Measurements from ENCODE around the gene MRPL53.

The MRPL53 gene

GRCh38 chr2:74503506-74504475, 31.3 kb upstream of the MRPL53 start:
- Histone ChIP-seq H3K27me3 (ENCODE audit: low read depth, low read length) (no peaks in the 10 kb centered on the region), H2AFZ (ENCODE audit: low read depth, low read length) (0 out of 2 replicates have a peak overlapping the region, but pooled peaks have one; percentile 39), H3K4me3 (ENCODE audit: low read length) (peak overlapping the region; percentile 77), H3K4me2 (ENCODE audit: low read length) (peak overlapping the region; percentile 72), H3K4me1 (ENCODE audit: low read length) (peaks cover 22% of the 10 kb centered on the region), H3K36me3 (replicated peaks; ENCODE audit: low read depth, low read length) (peaks cover 13% of the 10 kb centered on the region), H3K27ac (ENCODE audit: low read length) (no peak overlapping the region), H4K20me1 (ENCODE audit: insufficient read depth, low read length) (no peaks in the 10 kb centered on the region), H3K9me3 (ENCODE audit: insufficient read depth, low read length) (no peaks in the 10 kb centered on the region), H3K9ac (ENCODE audit: low read length) (peak overlapping the region; percentile 73), H3K79me2 (ENCODE audit: low read length) (peaks cover 11% of the 10 kb centered on the region)
- no peak for TF ChIP-seq CTCF (IDR thresholded peaks at IDR 0.05; ENCODE audit: low read depth, low read length)
- TF ChIP-seq EZH2phosphoT487 (IDR thresholded peaks at IDR 0.05; ENCODE audit: low read depth) = no peak

GRCh38 chr2:74502720-74503505, 30.4 kb upstream of the MRPL53 start:
- peak overlapping the region; percentile 73 for H3K9ac ChIP-seq (ENCODE audit: low read length)
- H2AFZ ChIP-seq (ENCODE audit: low read depth, low read length) = peak overlapping the region; percentile 39; the same call in 1 of the 2 replicates
- H3K4me3 ChIP-seq (ENCODE audit: low read length) = peak overlapping the region; percentile 77
- H4K20me1 ChIP-seq (ENCODE audit: insufficient read depth, low read length) = no peaks in the 10 kb centered on the region
- peak overlapping the region; percentile 72 for H3K4me2 ChIP-seq (ENCODE audit: low read length)
- no peaks in the 10 kb centered on the region for H3K9me3 ChIP-seq (ENCODE audit: insufficient read depth, low read length)
- TF ChIP-seq EZH2phosphoT487 (IDR thresholded peaks at IDR 0.05; ENCODE audit: low read depth) = no peak
- no peak; the same call in 1 of the 2 replicates for TF ChIP-seq CTCF (IDR thresholded peaks at IDR 0.05; ENCODE audit: low read depth, low read length)
- H3K27me3 ChIP-seq (ENCODE audit: low read depth, low read length) = no peaks in the 10 kb centered on the region
- no peak overlapping the region for H3K27ac ChIP-seq (ENCODE audit: low read length)
- H3K36me3 ChIP-seq (replicated peaks; ENCODE audit: low read depth, low read length) = peaks cover 13% of the 10 kb centered on the region
- H3K79me2 ChIP-seq (ENCODE audit: low read length) = peaks cover 11% of the 10 kb centered on the region
- H3K4me1 ChIP-seq (ENCODE audit: low read length) = peaks cover 16% of the 10 kb centered on the region; the same call in 1 of the 2 replicates

GRCh38 chr2:74502147-74502719, 29.8 kb upstream of the MRPL53 start:
- H3K36me3 ChIP-seq (replicated peaks; ENCODE audit: low read depth, low read length) = peaks cover 13% of the 10 kb centered on the region
- H3K4me3 ChIP-seq (ENCODE audit: low read length) = peak overlapping the region; percentile 77
- H3K4me2 ChIP-seq (ENCODE audit: low read length) = peak overlapping the region; percentile 72
- TF ChIP-seq EZH2phosphoT487 (IDR thresholded peaks at IDR 0.05; ENCODE audit: low read depth) (no peak), CTCF (IDR thresholded peaks at IDR 0.05; ENCODE audit: low read depth, low read length) (no peak)
- H4K20me1 ChIP-seq (ENCODE audit: insufficient read depth, low read length) = no peaks in the 10 kb centered on the region
- H3K27me3 ChIP-seq (ENCODE audit: low read depth, low read length) = no peaks in the 10 kb centered on the region
- no peak overlapping the region for H3K27ac ChIP-seq (ENCODE audit: low read length)
- peaks cover 11% of the 10 kb centered on the region for H3K79me2 ChIP-seq (ENCODE audit: low read length)
- peak overlapping the region; percentile 73 for H3K9ac ChIP-seq (ENCODE audit: low read length)
- H2AFZ ChIP-seq (ENCODE audit: low read depth, low read length) = 0 out of 2 replicates have a peak overlapping the region, but pooled peaks have one; percentile 39
- no peaks in the 10 kb centered on the region for H3K9me3 ChIP-seq (ENCODE audit: insufficient read depth, low read length)
- peaks cover 16% of the 10 kb centered on the region; the same call in 1 of the 2 replicates for H3K4me1 ChIP-seq (ENCODE audit: low read length)
